Lower leg skin (tissue), 3 donors: ENCODE results near the gene MDGA2.

Experiments
- CTCF ChIP-seq, 3 donors: fragments of 450-650 bp; IDR thresholded peaks; one replicate each; pipeline ENCODE4 v1.5.1; 2016; ENCODE audit warnings: antibody characterized with exemption in 3 of 3, mild to moderate bottlenecking in 3 of 3, moderate library complexity in 2 of 3
- POLR2A ChIP-seq, 2 donors: fragments of 450-650 bp; IDR thresholded peaks; one replicate each; pipeline ENCODE4 v1.6.1; 2016 to 2017; ENCODE audit warnings: antibody characterized with exemption in 2 of 2, mild to moderate bottlenecking in 1 of 2, moderate library complexity in 1 of 2

- TF ChIP-seq CTCF (IDR thresholded peaks at IDR 0.05) (no peak), POLR2A (IDR thresholded peaks at IDR 0.05) (no peak)
These were observed 479.8 kb downstream of the MDGA2 start for GRCh38 chr14:47195582-47195981.
